Cardiac muscle cell (in vitro differentiated cells and primary cell): ENCODE measurements around the gene ACY1. TPM values are rescaled to one million over a fixed set of nuclear protein-coding genes. Genes with fewer than 3 reads are reported as not detected.

Source experiments
- DNase-seq, 2 donors: peaks; one replicate each; pipeline versions ENCODE4 v3.0.0 to v3.0.0-alpha.2; 2010 to 2017; ENCODE audit warnings: low read depth in 1 of 2, low spot score in 1 of 2
- H3K27ac ChIP-seq: fragments of 200-600 bp; sonication (generic); 2 replicates; pipeline ENCODE4 v1.5.1; 2016
- H3K27me3 ChIP-seq: fragments of 200-600 bp; sonication (generic); 2 replicates; pipeline ENCODE4 v1.6.0; 2016; ENCODE audit warnings: control low read depth
- H3K36me3 ChIP-seq: fragments of 200-600 bp; sonication (generic); 2 replicates; pipeline ENCODE4 v1.5.1; 2016; ENCODE audit warnings: control low read depth
- H3K4me1 ChIP-seq: fragments of 200-600 bp; sonication (generic); 2 replicates; pipeline ENCODE4 v1.8.1; 2017; ENCODE audit warnings: low read depth, mild to moderate bottlenecking, mixed run types
- H3K4me3 ChIP-seq: fragments of 200-600 bp; sonication (generic); 2 replicates; pipeline ENCODE4 v1.5.1; 2016; ENCODE audit warnings: mild to moderate bottlenecking
- H3K9me3 ChIP-seq: fragments of 200-600 bp; sonication (generic); 2 replicates; pipeline ENCODE4 v1.5.1; 2017; ENCODE audit warnings: low read depth, mild to moderate bottlenecking, control low read depth
- CTCF ChIP-seq: IDR thresholded peaks from 2 replicates; pipeline ENCODE4 v1.5.1; 2012; ENCODE audit warnings: low read depth, mild to moderate bottlenecking, low read length
- polyA plus RNA-seq: library from polyadenylated mRNA; unstranded; fragments of >200 nt; fragmentation: Nextera tagmentation; extraction: Ambion mirVana; gene quantifications from 2 replicates; pipeline ENCODE4 v1.2.1, GENCODE V29; 2016
- total RNA-seq: library from RNA; depleted of rRNA; stranded (reverse); fragments of >200 nt; gene quantifications from 2 replicates; pipeline ENCODE4 v1.2.3, GENCODE V29; 2016

The ACY1 gene
- total and polyA plus RNA-seq, 2 experiments from 2014 or later = 87.7 to 125 TPM

GRCh38 chr3:51959651-51960050 is 23.7 kb upstream of the ACY1 start:
- no peak overlapping the region for H3K4me3 ChIP-seq
- no peaks in the 10 kb centered on the region for H3K9me3 ChIP-seq
- H3K36me3 ChIP-seq = no peaks in the 10 kb centered on the region
- peaks cover 12% of the 10 kb centered on the region for H3K27me3 ChIP-seq
- TF ChIP-seq CTCF = no peak
- no peak overlapping the region for H3K27ac ChIP-seq
- H3K4me1 ChIP-seq = peaks cover 17% of the 10 kb centered on the region
- no peak for DNase-seq

DNA sequence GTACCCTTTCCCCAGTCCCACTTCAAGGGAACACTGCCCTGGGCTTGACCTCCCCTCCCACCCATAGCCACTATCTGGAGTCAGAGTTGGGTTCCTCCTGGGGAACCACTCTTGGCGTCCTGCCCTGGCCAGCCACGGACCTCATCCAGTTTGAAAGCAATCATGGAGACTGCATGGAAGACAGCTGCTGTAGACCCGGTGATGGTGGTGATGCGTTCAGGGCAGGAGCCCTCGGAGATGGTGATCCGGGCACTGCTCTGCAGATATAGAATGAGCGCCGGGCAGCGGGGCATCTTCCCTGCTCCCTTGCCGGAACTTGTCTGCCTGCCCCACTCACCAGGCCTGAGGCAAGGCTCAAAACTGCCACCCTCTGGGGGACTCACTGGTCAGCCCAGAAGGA is 22.9 kb upstream of the ACY1 start:
- DNase-seq = no peak
- Histone ChIP-seq H3K4me1 (peaks cover 17% of the 10 kb centered on the region), H3K4me3 (no peak overlapping the region), H3K9me3 (no peaks in the 10 kb centered on the region), H3K36me3 (no peaks in the 10 kb centered on the region), H3K27ac (no peak overlapping the region), H3K27me3 (peaks cover 5% of the 10 kb centered on the region)
- no peak for TF ChIP-seq CTCF

DNA sequence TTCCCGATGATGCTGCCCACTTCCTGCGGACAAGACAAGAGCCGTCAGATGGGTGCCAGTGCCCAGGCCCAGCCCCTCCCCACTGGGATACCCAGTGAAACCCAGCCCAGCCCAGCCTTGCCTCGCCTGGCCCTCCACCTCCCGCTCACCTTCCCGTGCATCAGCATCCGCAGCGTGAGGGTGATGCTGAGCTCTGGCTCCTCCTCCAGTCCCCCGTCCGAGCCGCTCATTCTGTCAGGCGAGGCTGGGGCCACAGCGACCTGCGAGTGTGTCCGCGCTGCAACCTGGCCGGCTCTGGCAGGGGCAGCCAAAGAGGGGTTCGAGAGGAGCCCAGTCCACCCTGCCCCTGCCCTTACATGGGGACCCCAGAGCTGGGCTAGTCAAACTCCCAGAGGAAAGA is 22.3 kb upstream of the ACY1 start:
- Histone ChIP-seq H3K4me1 (peaks cover 17% of the 10 kb centered on the region), H3K36me3 (no peaks in the 10 kb centered on the region), H3K4me3 (no peak overlapping the region), H3K9me3 (no peaks in the 10 kb centered on the region), H3K27me3 (no peaks in the 10 kb centered on the region), H3K27ac (no peak overlapping the region)
- TF ChIP-seq CTCF = no peak
- DNase-seq = no peak

DNA sequence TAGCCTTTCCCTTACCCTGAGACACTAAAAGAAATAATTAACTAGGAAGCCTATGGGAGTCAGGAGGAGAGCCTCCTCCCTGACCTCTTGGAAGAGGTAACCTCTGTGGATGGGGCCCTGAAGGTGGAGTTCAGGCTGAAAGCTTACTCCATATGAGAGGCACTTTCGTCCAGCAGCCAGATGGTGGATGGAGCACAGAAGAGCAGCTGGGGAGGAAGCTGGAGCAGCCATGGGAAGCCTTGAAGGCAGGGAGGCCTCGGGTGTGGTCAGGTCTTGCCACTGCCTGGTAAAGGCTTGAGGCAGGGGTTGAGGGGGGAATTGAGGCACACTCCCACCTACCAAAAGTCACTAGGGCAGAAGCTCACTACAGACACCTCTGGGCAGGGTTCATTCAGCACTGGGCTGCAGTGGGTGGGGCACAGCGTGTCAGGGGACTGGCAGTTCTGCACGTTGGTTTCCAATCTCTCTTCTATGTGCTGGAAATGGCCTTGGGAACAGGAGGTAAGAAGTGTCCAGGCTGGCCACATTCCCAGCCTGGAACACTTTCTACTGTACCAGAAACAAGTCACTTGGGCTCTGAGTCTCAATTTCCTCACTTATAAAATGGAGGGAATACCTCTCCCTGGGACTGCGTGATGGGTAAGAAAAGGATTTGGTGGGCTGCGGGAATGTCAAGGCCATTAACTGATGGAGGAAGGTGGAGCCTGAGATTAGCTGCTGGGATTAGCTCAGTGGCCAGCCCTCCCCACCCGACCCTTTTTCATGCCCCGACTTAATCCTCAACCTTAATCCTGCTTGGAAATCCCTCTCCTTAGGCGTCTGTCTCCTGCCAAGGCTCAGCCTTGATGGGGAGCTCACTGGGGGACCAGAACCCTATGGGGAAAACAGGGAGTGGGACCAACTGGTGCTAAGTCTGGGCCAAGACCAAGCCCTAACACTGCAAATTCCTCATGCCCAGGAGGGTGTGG is 21.4 kb upstream of the ACY1 start:
- no peak for DNase-seq
- TF ChIP-seq CTCF = no peak
- Histone ChIP-seq H3K4me3 (no peak overlapping the region), H3K36me3 (no peaks in the 10 kb centered on the region), H3K27ac (no peak overlapping the region), H3K9me3 (no peaks in the 10 kb centered on the region), H3K4me1 (peaks cover 15% of the 10 kb centered on the region), H3K27me3 (no peaks in the 10 kb centered on the region)

GRCh38 chr3:51962854-51963530 is 20.3 kb upstream of the ACY1 start:
- H3K9me3 ChIP-seq = no peaks in the 10 kb centered on the region
- peak overlapping the region; percentile 39 for H3K27ac ChIP-seq
- H3K4me1 ChIP-seq = peaks cover 16% of the 10 kb centered on the region
- no peak for TF ChIP-seq CTCF
- no peaks in the 10 kb centered on the region for H3K27me3 ChIP-seq
- no peaks in the 10 kb centered on the region for H3K36me3 ChIP-seq
- H3K4me3 ChIP-seq = no peak overlapping the region
- DNase-seq = peak in 1 of 2 donors; percentile 22
